B cell (primary cell): ENCODE data around the gene OSBPL5. TPM values are rescaled to one million over a fixed set of nuclear protein-coding genes. Genes with fewer than 3 reads are reported as not detected.

Experiments
- ATAC-seq: fragments of 200-7000 bp; cut with Tn5 transposase; one replicate; pipeline ENCODE4 v1.10.0; 2021; ENCODE audit warnings: low read depth, mild to moderate bottlenecking, moderate number of reproducible peaks, moderate library complexity
- CTCF ChIA-PET: fragments of 350-600 bp; sonication (Branson Sonifier 250); formaldehyde crosslinking; loops from one replicate; lab custom pipeline; 2021; ENCODE audit warnings: antibody characterized with exemption, inconsistent platforms; lab: Charles Lee
- POLR2A ChIA-PET: fragments of 350-600 bp; sonication (Branson Sonifier 250); formaldehyde crosslinking; loops from one replicate; lab custom pipeline; 2021; ENCODE audit warnings: antibody characterized with exemption; lab: Charles Lee
- DNase-seq: peaks from one replicate; pipeline ENCODE4 v3.0.0; 2013
- H2AFZ ChIP-seq: 2 replicates; pipeline ENCODE4 v1.6.1; 2012; ENCODE audit warnings: mild to moderate bottlenecking, low read depth, low read length; ENCODE audit not compliant: insufficient read depth, poor library complexity, severe bottlenecking
- H3K27ac ChIP-seq, 2 donors: 1 replicate in 1 of 2; 2 replicates in 1 of 2; pipeline ENCODE4 v1.5.1; 2012 to 2013; ENCODE audit warnings: low read length in 2 of 2, mild to moderate bottlenecking in 2 of 2, moderate library complexity in 1 of 2
- H3K27me3 ChIP-seq, 4 experiments: fragments of 200-600 bp in 1 of 4; sonication (generic) in 1 of 4; replicated peaks in 1 of 4; 1 replicate in 2 of 4; 2 replicates in 2 of 4; pipeline versions ENCODE4 v1.6.1 to v1.7.0; 2013 to 2016; ENCODE audit warnings: low read length in 3 of 4, mild to moderate bottlenecking in 2 of 4, mixed read lengths in 1 of 4, moderate library complexity in 1 of 4; ENCODE audit not compliant: insufficient read depth in 4 of 4, control insufficient read depth in 3 of 4; ENCODE audit errors: control extremely low read depth in 1 of 4
- H3K36me3 ChIP-seq, 2 experiments: replicated peaks in 1 of 2; 1 replicate in 1 of 2; 2 replicates in 1 of 2; pipeline versions ENCODE4 v1.6.1 to v1.7.1; 2013; ENCODE audit warnings: low read length in 1 of 2; ENCODE audit not compliant: insufficient read depth in 2 of 2, control insufficient read depth in 1 of 2; ENCODE audit errors: control extremely low read depth in 1 of 2, extremely low read depth in 1 of 2
- H3K4me1 ChIP-seq, 2 donors: fragments of 200-600 bp in 1 of 2; sonication (generic) in 1 of 2; 1 replicate in 1 of 2; 2 replicates in 1 of 2; pipeline versions ENCODE4 v1.5.1 to v1.6.1; 2013 to 2017; ENCODE audit warnings: low read length in 2 of 2; ENCODE audit not compliant: control insufficient read depth in 2 of 2, insufficient read depth in 2 of 2
- H3K4me2 ChIP-seq: replicated peaks from 2 replicates; pipeline ENCODE3; 2012; ENCODE audit warnings: mild to moderate bottlenecking, low read depth, low read length; ENCODE audit not compliant: poor library complexity, severe bottlenecking
- H3K4me3 ChIP-seq, 5 experiments: fragments of 200-600 bp in 1 of 5; sonication (generic) in 1 of 5; 1 replicate in 3 of 5; 2 replicates in 2 of 5; pipeline versions ENCODE4 v1.5.1 to v1.7.0; 2011 to 2016; ENCODE audit warnings: low read length in 4 of 5, mild to moderate bottlenecking in 4 of 5, low read depth in 2 of 5, control low read depth in 1 of 5, moderate library complexity in 1 of 5; ENCODE audit not compliant: insufficient read depth in 1 of 5; ENCODE audit errors: control extremely low read depth in 1 of 5, extremely low read depth in 1 of 5
- H3K79me2 ChIP-seq: fragments of 200-600 bp; sonication (generic); one replicate; pipeline ENCODE4 v1.6.0; 2016; ENCODE audit warnings: low read length; ENCODE audit not compliant: control insufficient read depth, insufficient read depth
- H3K9ac ChIP-seq: fragments of 200-600 bp; sonication (generic); 2 replicates; pipeline ENCODE4 v1.6.1; 2017; ENCODE audit warnings: mild to moderate bottlenecking, low read length, moderate library complexity
- H3K9me3 ChIP-seq, 3 donors: one replicate each; pipeline versions ENCODE4 v1.6.1 to v1.7.1; 2013; ENCODE audit warnings: low read length in 2 of 3; ENCODE audit not compliant: control insufficient read depth in 2 of 3, insufficient read depth in 1 of 3; ENCODE audit errors: control extremely low read depth in 1 of 3
- H4K20me1 ChIP-seq: 2 replicates; pipeline ENCODE4 v1.6.0; 2012; ENCODE audit warnings: mild to moderate bottlenecking, low read length; ENCODE audit not compliant: insufficient read depth, control insufficient read depth, poor library complexity, severe bottlenecking
- H3K27ac Mint-ChIP-seq: one replicate; pipeline ENCODE4 v1.8.0; 2021; ENCODE audit warnings: mixed read lengths
- H3K27me3 Mint-ChIP-seq: one replicate; pipeline ENCODE4 v1.8.0; 2021; ENCODE audit warnings: mixed read lengths
- H3K4me1 Mint-ChIP-seq: one replicate; pipeline ENCODE4 v1.8.0; 2021; ENCODE audit warnings: mixed read lengths
- H3K4me3 Mint-ChIP-seq: one replicate; pipeline ENCODE4 v1.8.0; 2021; ENCODE audit warnings: mixed read lengths
- H3K9me3 Mint-ChIP-seq: one replicate; pipeline ENCODE4 v1.8.0; 2022; ENCODE audit warnings: mixed read lengths; ENCODE audit not compliant: insufficient read depth
- CTCF ChIP-seq: fragments of 200-600 bp; IDR thresholded peaks from one replicate; pipeline ENCODE4 v1.8.0; 2022; ENCODE audit warnings: antibody characterized with exemption, mild to moderate bottlenecking
- EZH2 ChIP-seq: IDR thresholded peaks from 2 replicates; pipeline ENCODE4 v1.6.1; 2012; ENCODE audit warnings: borderline replicate concordance, low read depth, mild to moderate bottlenecking, moderate library complexity, low read length; ENCODE audit not compliant: insufficient read depth, poor library complexity, severe bottlenecking
- WGBS: methylation state at CpG from one replicate; pipeline ENCODE4 v1.1.5; 2013; ENCODE audit warnings: missing lambda C conversion rate; ENCODE audit not compliant: insufficient coverage; 5-methylcytosine and 5-hydroxymethylcytosine counted together
- intact Hi-C: fragments of 100-400 bp; cut with micrococcal nuclease; formaldehyde crosslinking; loops from one replicate; pipeline ENCODE4 v1.10.0; 2022
- polyA plus RNA-seq: library from polyadenylated mRNA; depleted of rRNA; stranded (reverse); fragments of >200 nt; gene quantifications from 2 replicates; pipeline ENCODE4 v1.2.3, GENCODE V29; 2012
- total RNA-seq, 2 donors: library from RNA; stranded (reverse); fragments of 120-200 nt in 1 of 2; gene quantifications; 1 replicate in 1 of 2; 2 replicates in 1 of 2; pipeline versions ENCODE4 v1.2.3 to v1.2.4, GENCODE V29; 2013 to 2022

Gene OSBPL5
- total and polyA plus RNA-seq, 2 donors (not counting 1 experiment from before 2014, with no cell fraction given), result 0.15 to 1.2 TPM

- WGBS, result 92% methylated on average over 2 of the region's 11 CpGs
- H3K27ac Mint-ChIP-seq, result no peak overlapping the region
- POLR2A ChIA-PET, result no interaction called here
- no peaks in the 10 kb centered on the region for H3K9me3 Mint-ChIP-seq
- no peaks in the 10 kb centered on the region for H3K4me1 Mint-ChIP-seq
- H3K27me3 Mint-ChIP-seq, result peaks cover 8% of the 10 kb centered on the region
- CTCF ChIA-PET, result interaction anchor here (6.2 kb wide), 1 partner anchor 34 kb away, joined by 106 read pairs; the partner anchor contains the start of gene CARS1
- Histone ChIP-seq H3K79me2 (no peaks in the 10 kb centered on the region), H3K27ac (no peak overlapping the region), H3K36me3 (no peaks in the 10 kb centered on the region), H3K4me1 (peaks cover 0 to 6% of the 10 kb centered on the region in 2 donors), H3K4me3 (no peak overlapping the region), H2AFZ (no peak overlapping the region), H4K20me1 (no peaks in the 10 kb centered on the region), H3K27me3 (no peaks in the 10 kb centered on the region), H3K9me3 (no peaks in the 10 kb centered on the region), H3K4me2 (no peak overlapping the region), H3K9ac (no peak overlapping the region)
- DNase-seq (no peak), ATAC-seq (no peak)
- intact Hi-C loops, result no loop called here
- no peak overlapping the region for H3K4me3 Mint-ChIP-seq
- no peak for TF ChIP-seq EZH2
- no peak for TF ChIP-seq CTCF
Observed at GRCh38 chr11:3087373-3087772, 77.7 kb downstream of the OSBPL5 start.

- TF ChIP-seq CTCF, result no peak
- TF ChIP-seq EZH2, result no peak
- 80% methylated on average over 6 of the region's 9 CpGs for WGBS
- DNase-seq (no peak), ATAC-seq (no peak)
- Histone ChIP-seq H3K9ac (no peak overlapping the region), H3K27ac (no peak overlapping the region), H4K20me1 (no peaks in the 10 kb centered on the region), H3K27me3 (no peaks in the 10 kb centered on the region), H3K4me3 (no peak overlapping the region), H3K36me3 (no peaks in the 10 kb centered on the region), H2AFZ (no peak overlapping the region), H3K79me2 (no peaks in the 10 kb centered on the region), H3K4me2 (no peak overlapping the region), H3K9me3 (no peaks in the 10 kb centered on the region), H3K4me1 (peaks cover 0 to 3% of the 10 kb centered on the region in 2 donors)
- H3K4me3 Mint-ChIP-seq, result no peak overlapping the region
- ChIA-PET CTCF (no interaction called here), POLR2A (no interaction called here)
- peaks cover 4% of the 10 kb centered on the region for H3K27me3 Mint-ChIP-seq
- H3K9me3 Mint-ChIP-seq, result no peaks in the 10 kb centered on the region
- intact Hi-C loops, result no loop called here
- H3K27ac Mint-ChIP-seq, result no peak overlapping the region
- no peaks in the 10 kb centered on the region for H3K4me1 Mint-ChIP-seq
Observed at GRCh38 chr11:3086671-3087150, 78.4 kb downstream of the OSBPL5 start.
